ENCODE measurements around the gene LAMB2. TPM values are rescaled to one million over a fixed set of nuclear protein-coding genes. Genes with fewer than 3 reads are reported as not detected.
A peak's percentile ranks its signal among the peaks of the same experiment; 100 is the strongest.

LAMB2 gene
- total RNA-seq, 1 donor from 2014 or later = not detected

DNA sequence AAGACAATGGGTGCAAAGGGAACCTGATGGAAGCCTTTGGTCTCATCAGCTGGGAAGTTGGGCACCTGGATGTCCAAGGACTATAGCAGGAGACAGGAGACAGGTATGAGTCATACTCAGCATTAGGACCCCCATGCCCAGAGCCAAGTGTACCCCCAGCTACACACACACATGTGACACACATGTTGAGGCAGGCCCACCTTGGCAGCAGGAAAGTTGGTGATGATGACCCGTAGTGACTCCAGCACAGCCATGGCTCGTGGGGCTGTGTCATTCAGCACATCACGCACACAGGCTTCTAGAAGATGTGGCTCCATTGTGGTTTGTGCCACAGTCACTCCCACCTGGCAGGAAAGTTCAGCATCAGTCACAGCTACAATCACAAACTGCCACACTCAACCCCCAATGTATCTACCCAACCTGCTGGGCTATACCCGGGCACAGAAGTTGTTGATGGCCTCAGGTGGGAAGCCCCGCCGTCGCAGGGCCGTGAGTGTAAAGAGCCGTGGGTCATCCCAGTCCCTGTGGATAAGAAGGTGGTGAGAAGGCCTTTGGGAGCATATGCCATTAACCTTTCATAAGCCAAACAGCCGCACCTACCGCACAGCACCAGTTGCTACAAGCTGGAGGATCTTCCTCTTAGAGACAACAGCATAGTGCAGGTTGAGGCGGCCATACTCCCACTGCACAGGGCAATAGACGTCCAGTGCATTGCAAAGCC, 33.8 kb downstream of the LAMB2 start:
- ATAC-seq (ENCODE audit: low read depth) = no peak
- CTCF ChIA-PET = no interaction called here
- H3K9me3 Mint-ChIP-seq = no peaks in the 10 kb centered on the region
- TF ChIP-seq CTCF (IDR thresholded peaks at IDR 0.05) = no peak
- H3K36me3 Mint-ChIP-seq (ENCODE audit: low read depth) = peaks cover 61% of the 10 kb centered on the region
- POLR2A ChIA-PET = interaction anchor here (0.9 kb wide), 1 partner anchor 22 kb away, joined by 3 read pairs; no protein-coding TSS in a partner anchor
- DNase-seq = no peak
- H3K4me1 Mint-ChIP-seq = peaks cover 19% of the 10 kb centered on the region
- H3K27me3 Mint-ChIP-seq = no peaks in the 10 kb centered on the region
- no peak overlapping the region for H3K27ac Mint-ChIP-seq
- H3K4me3 Mint-ChIP-seq = no peak overlapping the region
- intact Hi-C loops (cut with micrococcal nuclease) = loop anchor here (10.0 kb wide), 1 partner anchor 346 kb away; no protein-coding TSS in a partner anchor

- POLR2A ChIA-PET = no interaction called here
- Mint-ChIP-seq H3K36me3 (ENCODE audit: low read depth) (peaks cover 64% of the 10 kb centered on the region), H3K4me1 (peaks cover 15% of the 10 kb centered on the region), H3K9me3 (no peaks in the 10 kb centered on the region), H3K27me3 (no peaks in the 10 kb centered on the region), H3K4me3 (no peak overlapping the region), H3K27ac (no peak overlapping the region)
- no peak for ATAC-seq (ENCODE audit: low read depth)
- CTCF ChIA-PET = no interaction called here
- intact Hi-C loops (cut with micrococcal nuclease) = loop anchor here (10.0 kb wide), 1 partner anchor 346 kb away; no protein-coding TSS in a partner anchor
- no peak for DNase-seq
- no peak for TF ChIP-seq CTCF (IDR thresholded peaks at IDR 0.05)
Measured at GRCh38 chr3:49098429-49098828, 34.4 kb downstream of the LAMB2 start.

- peaks cover 49% of the 10 kb centered on the region for H3K36me3 Mint-ChIP-seq (ENCODE audit: low read depth)
- POLR2A ChIA-PET = interaction anchor here (0.6 to 4.7 kb wide), 39 partner anchors 10 to 1257 kb away, joined by 3 to 76 read pairs (median 7); partner anchors contain the start of genes ARIH2, C3orf62, CYB561D2 and DAG1
- H3K9me3 Mint-ChIP-seq = no peaks in the 10 kb centered on the region
- H3K27ac Mint-ChIP-seq = peak within 1 kb of the TSS; percentile 97
- intact Hi-C loops (cut with micrococcal nuclease) = loop anchor here (1.0 to 10.0 kb wide), 19 partner anchors 10 to 1007 kb away; partner anchors contain the start of genes APEH, ARIH2, DAG1 and IMPDH2
- no peaks in the 10 kb centered on the region for H3K27me3 Mint-ChIP-seq
- peak; percentile 95 for DNase-seq
- no peak for TF ChIP-seq CTCF (IDR thresholded peaks at IDR 0.05)
- CTCF ChIA-PET = interaction anchor here (0.7 to 3.4 kb wide), 10 partner anchors 10 to 321 kb away, joined by 3 to 48 read pairs (median 4); partner anchors contain the start of genes IMPDH2, NDUFAF3, QARS1 and USP19
- H3K4me1 Mint-ChIP-seq = peaks cover 46% of the 10 kb centered on the region
- peak; percentile 78 for ATAC-seq (ENCODE audit: low read depth)
- peak within 1 kb of the TSS; percentile 97 for H3K4me3 Mint-ChIP-seq
Measured at GRCh38 chr3:49093853-49094767, 38.7 kb downstream of the LAMB2 start, which contains the start of gene QRICH1. QRICH1 (minus strand) TSS chr3:49094071; CDS start chr3:49077017, 17,054 bp downstream.

DNA sequence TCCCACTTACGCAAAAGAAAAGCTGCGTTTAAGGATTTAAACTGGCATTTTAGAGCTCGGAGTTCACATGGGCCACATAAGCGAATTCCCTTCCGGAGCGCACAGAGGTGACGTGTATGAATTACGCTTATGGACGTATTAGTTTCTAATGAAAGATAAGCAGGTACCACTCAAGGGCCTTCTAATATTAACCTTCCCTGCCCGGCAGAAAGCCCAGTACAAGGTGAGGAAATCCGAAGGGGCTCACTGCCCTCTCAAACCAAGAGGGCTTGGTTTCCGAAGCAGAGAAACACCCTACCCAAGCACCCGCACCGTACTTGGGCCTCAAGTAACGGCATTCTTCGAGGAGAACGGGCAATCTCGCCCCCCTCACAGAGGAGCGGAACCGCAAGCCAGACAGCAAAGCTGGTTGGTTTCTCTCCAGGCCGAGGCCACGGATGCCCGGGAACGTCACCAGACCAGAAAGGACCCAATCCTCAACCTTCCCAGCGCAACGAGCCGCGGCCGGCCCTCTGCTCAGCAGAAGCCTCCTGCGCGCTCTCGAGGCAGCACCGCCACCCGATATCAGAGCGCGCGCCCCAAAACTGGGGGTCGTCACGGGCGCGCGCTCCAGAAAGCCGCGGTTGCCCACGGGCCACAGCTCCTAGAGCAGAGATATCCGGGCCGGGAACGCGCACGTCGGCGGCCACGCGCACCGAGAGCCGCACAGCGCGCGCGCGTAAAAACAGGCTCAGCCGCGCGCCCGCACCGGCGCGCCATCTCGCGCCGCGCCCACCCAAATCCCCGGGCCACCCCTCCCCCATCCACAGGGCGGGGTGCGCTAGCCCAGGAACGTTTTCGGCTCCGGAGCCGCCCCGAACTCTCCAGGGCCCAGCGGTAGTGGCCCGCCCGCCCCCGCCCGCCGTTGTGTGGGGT, 39.7 kb downstream of the LAMB2 start:
- peak overlapping the region; percentile 89 for H3K27ac Mint-ChIP-seq
- H3K4me3 Mint-ChIP-seq = peak overlapping the region; percentile 97
- H3K9me3 Mint-ChIP-seq = no peaks in the 10 kb centered on the region
- ChIA-PET POLR2A (interaction anchor here (0.6 to 4.7 kb wide), 37 partner anchors 11 to 1258 kb away, joined by 3 to 76 read pairs (median 7); partner anchors contain the start of genes ARIH2, C3orf62, CYB561D2 and DAG1), CTCF (interaction anchor here (0.9 to 3.4 kb wide), 11 partner anchors 11 to 322 kb away, joined by 3 to 48 read pairs (median 4); partner anchors contain the start of genes IMPDH2, NDUFAF3, QARS1 and USP4)
- H3K36me3 Mint-ChIP-seq (ENCODE audit: low read depth) = peaks cover 39% of the 10 kb centered on the region
- no peak for TF ChIP-seq CTCF (IDR thresholded peaks at IDR 0.05)
- H3K27me3 Mint-ChIP-seq = no peaks in the 10 kb centered on the region
- intact Hi-C loops (cut with micrococcal nuclease) = loop anchor here (1.0 to 10.0 kb wide), 4 partner anchors 319 to 1006 kb away; partner anchors contain the start of genes SLC26A6 and TCTA
- peak; percentile 33 for ATAC-seq (ENCODE audit: low read depth)
- H3K4me1 Mint-ChIP-seq = peaks cover 48% of the 10 kb centered on the region
- peak; percentile 82 for DNase-seq

All from activated B cell treated with CpG ODN at 0.5 μM for 24 hours (primary cell).